HG02973 (cell line): ENCODE measurements around the gene SHISAL2A.

Source experiments
- ATAC-seq: cut with Tn5 transposase; IDR thresholded peaks from one replicate; pipeline ENCODE4 v1.9.1; 2021; ENCODE audit warnings: moderate library complexity; ENCODE audit not compliant: unreplicated experiment

SHISAL2A gene

DNA sequence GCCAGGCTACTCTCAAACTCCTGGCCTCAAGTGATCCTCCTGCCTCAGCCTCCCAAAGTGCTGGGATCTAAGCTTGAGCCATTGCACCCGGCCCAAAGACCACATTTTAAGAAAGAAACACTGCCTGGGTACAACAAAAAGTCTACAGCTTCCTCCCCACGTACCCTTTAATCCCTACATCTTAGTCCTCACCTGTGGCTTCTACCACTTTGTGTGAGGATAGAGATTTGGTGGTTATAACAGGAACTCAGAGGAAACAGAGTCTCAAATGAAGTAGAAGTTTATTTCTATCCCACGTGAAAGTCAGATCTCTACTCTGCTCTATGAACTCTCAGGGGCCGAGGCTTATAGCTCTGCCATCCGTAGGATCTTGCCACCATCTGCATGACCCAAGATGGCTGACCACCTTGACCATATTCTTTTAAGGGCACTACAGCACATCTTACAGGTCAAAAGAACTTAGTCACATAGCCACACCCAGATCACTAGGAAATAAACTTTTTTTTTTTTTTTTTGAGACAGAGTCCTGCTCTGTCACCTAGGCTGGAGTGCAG, 17.4 kb upstream of the SHISAL2A start:
- ATAC-seq: no peak

DNA sequence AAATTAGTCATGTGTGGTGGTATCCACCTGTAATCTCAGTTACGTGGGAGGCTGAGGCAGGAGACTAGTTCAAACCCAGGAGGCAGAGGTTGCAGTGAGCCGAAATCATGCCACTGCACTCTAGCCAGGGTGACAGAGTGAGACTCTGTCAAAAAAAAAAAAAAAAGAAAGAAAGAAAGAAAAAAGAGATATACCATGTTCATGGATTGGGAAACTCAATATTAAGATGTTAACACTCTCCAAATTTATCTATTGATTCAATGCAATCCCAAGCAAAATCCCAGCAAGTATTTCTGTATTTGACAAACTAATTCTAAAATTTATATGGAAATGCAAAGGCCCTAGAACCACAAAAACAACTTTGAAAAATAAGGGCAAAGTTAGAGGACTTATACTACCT, 11.0 kb upstream of the SHISAL2A start:
- no peak for ATAC-seq

DNA sequence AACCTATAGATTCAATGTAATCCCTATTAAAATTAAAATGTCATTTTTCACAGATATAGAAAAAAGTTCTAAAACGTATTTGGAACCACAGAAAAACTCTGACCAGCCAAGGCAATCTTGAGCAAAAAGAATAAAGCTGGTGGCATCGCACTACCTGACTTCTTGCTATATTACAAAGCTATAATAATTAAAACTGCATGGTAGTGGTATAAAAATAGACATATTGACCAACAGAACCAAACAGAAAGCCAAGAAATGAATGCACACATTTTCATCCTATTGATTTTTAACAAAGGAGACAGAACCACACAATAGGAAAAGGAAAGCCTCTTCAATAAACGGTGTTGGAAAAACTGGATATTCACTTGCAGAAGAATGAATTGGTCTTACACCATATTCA, 9.2 kb upstream of the SHISAL2A start:
- no peak for ATAC-seq

DNA sequence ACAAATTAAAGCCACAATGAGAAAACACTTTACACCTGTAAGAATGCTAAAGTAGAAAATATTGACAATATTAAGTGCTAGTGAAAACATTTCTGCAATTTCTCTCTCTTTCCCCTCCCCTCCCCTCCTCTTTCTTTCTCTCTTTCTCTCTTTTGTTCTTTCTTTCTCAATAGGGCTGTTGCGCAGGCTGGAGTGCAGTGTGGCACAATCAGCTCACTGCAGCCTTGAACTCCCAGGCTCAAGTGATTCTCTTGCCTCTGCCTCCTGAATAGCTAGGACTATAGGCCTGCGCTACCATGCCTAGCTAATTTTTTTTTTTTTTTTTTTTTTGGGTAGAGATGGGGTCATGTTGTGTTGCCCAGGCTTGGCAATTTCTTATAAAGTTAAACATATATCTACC, 5.9 kb upstream of the SHISAL2A start:
- no peak for ATAC-seq

DNA sequence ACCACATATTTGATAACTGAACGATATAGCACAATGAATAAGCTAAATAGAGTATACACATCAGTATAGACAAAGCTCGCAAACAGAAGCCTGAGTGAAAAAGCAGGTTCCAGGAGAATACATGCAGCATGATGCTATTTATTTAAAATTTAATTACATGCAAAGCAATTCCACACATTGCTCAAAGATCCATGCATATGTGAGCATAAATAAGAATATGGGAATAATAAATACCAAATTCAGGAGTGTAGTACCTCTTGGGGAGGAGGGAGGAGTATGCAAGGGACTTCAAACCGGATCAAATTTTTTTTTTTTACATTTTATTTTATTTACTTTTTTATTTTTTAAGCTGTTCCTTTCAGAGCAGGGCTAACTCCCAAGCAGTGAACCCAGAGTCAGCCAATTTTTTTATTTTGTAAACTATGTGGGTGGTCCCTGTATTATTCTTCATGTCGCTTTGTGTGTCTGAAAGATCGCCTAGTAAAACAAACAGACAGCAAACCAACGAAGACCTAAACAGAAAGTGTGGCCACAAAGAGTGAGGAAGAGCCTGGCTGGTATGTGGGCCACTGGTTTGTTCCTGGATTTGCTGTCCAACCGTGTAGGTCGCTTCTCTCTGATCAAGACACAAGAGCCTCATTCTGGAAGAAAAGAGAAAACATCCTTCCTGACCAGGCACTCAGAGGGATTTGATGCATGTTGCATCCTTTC, 4.2 kb upstream of the SHISAL2A start:
- ATAC-seq: no peak

DNA sequence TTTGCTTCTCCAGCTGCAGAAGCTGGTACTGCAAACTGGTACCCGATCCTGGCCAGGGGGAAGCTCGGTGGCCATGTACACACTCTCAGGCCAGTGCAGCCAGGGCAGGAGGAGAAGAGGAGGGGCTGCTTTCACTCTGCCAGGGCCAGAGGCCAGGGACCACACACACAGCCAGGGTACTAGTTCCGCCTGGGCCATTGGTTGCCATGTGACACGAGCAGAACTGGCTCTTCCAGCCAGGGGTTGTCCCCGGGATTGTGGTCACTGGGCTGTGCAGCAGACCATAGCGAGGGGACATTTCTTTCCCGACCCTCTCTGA, 3.7 kb upstream of the SHISAL2A start:
- ATAC-seq: no peak

- no peak for ATAC-seq
These were observed 3.3 kb upstream of the SHISAL2A start for GRCh38 chr1:52629667-52630066.

- no peak for ATAC-seq
These were observed 1.1 kb upstream of the SHISAL2A start for GRCh38 chr1:52631759-52632331.

DNA sequence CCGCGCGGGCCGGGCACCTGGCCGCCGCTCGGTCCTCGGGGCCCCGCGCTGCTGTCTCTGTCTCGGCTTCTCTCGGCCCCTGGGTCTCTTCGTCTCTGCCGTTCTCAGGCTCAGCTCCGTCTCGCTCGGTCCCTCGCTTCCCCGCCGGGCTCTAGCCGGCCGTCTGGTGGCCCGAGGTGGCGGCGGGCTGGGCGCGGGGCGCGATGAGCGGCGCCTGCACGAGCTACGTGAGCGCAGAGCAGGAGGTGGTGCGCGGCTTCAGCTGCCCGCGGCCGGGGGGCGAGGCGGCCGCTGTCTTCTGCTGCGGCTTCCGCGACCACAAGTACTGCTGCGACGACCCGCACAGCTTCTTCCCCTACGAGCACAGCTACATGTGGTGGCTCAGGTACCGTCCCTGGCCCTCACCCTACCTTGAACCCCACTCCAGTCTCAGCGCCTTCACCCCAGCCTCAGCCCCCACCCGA, 355 bp downstream of the SHISAL2A start:
- no peak for ATAC-seq

DNA sequence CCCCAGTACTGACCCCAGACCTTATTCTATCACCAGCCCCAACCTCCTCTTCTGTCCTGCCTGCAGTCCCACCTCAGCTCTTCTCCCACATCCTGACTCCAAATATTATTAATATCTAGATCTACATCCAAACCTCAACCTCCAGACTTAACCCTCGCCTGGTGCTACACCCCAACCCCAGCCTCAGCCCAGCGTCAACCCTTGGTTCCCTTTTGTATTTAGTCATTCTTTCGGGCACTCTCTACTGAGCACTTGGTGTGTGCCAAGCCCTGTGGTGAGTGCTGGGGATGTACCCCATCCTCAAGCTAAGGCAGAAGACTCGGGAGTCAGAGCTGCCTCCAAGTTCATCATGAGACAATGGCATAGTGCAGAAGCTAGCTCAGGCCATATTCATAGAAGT, 1.1 kb downstream of the SHISAL2A start:
- no peak for ATAC-seq

- no peak for ATAC-seq
These were observed 2.5 kb downstream of the SHISAL2A start for GRCh38 chr1:52635321-52636089.

DNA sequence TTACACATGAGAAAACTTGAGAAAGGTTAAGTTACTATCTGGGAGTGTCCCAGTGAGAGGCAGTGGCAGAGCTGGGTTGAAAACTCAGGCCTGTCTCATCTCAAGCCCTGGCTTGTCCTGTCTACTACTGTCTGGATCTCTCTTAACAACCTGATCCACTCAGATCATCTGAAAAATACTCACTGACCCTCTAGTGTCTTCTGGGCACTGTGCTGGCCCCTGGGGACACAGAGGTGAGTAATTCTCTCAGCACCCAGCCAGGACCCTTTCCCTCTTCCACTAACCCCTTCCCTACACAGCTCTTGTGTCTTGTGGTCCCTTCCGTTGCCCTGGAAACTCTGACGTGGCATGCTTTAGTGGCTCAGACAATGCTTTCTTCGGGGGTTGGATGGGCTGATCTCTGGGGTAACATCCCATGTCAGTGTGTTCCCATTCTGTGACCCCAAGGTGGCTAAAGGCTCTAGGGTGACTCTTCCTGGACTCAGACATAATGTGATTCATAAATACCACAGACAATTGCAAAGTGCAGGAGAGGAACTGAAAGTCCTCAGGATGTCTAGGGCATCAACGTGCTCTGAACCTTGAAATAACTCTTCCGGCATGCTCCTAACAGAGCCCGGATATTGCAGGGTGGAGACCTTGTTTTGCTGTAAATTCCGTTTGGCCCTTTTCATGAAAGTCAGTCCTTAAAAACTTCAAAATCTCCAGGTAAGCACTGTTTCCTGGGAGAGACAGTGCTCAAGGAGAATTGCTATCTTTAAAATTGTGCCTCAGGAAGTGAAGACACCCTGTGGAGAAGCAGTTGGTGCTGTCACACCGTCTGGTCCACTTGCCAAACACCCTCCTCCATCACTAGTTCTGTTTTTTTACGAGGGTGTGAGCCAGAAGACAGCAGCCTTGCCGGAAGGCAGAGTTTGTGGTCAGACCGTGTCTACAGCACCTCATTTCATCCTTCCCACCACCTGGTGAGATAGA, 4.0 kb downstream of the SHISAL2A start:
- ATAC-seq: peak; percentile 64

DNA sequence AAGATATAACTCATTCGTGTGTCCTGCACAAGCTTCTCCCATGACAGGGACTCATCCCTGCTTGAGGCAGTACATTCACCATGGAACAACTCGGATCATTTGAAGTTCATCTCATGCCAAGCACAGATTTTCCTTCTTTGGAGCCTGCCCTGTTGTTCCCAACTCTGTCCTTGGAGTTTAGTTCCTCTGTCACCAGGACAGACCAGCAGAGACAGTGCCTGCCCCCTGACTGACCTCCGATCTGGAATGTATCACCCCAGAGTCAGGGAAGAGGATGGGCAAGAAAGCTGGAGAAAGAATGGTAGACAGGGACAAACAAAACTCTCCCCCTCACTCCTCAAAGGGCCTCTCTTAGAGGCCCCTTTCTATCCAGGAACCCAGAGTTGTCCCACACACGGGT, 5.0 kb downstream of the SHISAL2A start:
- no peak for ATAC-seq

- no peak for ATAC-seq
These were observed 7.7 kb downstream of the SHISAL2A start for GRCh38 chr1:52640697-52641096.

DNA sequence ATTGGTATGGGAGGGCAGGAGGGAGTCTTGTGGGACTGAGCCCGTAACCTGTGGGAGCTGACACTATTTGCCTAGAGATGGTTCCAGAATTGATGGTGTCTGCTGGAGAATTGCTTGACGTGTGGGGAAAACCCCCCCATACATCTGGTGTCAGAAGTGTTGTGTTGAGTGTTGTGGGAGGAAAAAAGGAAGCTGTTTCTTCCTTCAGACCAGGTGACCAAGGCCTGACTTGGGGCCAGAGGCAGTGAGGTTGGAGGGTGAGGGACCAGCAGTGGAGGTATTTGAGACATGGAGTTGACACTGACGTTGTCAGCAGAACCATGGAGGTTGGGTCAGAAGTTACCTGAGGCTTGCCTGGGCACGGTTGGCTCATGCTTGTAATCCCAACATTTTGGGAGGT, 8.3 kb downstream of the SHISAL2A start:
- no peak for ATAC-seq

- ATAC-seq: no peak
These were observed 12.3 kb downstream of the SHISAL2A start for GRCh38 chr1:52645261-52645660.

DNA sequence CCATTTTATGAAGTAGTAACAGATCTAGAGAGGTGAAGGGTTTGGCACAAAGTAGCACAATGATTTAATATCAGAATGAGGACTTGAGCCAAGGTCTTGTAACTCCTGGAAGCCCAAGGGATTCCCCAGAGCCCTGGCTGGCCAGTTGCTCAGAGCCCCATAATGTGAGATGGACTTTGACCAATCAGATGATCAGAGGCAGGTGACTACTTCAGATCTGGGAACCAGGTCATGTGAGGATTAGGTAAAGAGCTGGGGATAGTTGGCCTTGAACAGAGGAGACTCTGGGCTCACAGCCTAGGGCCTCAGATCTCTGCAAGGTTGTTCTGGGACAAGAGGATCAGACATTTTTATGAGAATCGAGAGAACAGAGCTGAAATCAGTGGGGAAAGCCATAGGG, 18.9 kb downstream of the SHISAL2A start:
- ATAC-seq: no peak

- ATAC-seq: no peak
These were observed 20.4 kb downstream of the SHISAL2A start for GRCh38 chr1:52653207-52653849.

GRCh38 chr1:52654063-52654462, 21.1 kb downstream of the SHISAL2A start:
- ATAC-seq: no peak

DNA sequence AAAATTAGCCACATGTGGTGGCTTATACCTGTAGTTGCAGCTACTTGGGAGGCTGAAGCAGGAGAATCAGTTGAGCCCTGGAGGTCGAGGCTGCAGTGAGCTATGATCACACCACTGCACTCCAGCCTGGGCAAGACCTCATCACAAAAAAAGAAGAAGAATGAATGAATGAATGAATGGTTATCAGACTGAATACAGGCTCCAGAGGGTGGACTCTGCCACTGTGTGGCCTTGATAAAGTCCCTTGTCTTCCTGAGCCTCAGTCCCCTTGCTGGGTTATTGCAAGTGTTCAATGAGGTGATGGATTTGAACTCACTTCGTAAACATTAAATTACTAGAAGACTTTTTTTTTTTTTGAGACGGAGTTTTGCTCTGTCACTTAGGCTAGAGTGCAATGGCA, 24.7 kb downstream of the SHISAL2A start:
- no peak for ATAC-seq
